Hepatic stellate cell (primary cell): ENCODE measurements around the gene NPTX1.

Source experiments
- DNase-seq: peaks from one replicate; pipeline ENCODE4 v3.0.0; 2011; ENCODE audit warnings: low spot score

The NPTX1 gene

DNA sequence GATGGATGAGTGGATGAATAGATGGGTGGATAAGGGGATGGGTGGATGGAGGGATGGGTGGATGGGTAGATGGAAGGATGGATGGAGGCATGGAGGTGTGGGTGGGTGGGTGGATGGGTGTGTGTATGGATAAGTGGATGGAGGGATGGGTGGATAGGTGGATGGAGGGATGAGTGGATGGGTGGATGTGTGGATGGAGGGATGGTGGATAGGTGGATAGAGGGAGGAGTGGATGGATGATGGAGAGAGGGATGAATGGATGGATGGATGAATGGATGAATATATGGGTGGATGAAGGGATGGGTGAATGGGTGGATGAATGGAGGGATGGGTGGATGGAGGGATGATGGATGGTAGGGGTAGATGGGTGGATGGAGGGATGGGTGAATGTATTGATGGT lies 27.5 kb upstream of the NPTX1 start:
- DNase-seq: no peak

DNA sequence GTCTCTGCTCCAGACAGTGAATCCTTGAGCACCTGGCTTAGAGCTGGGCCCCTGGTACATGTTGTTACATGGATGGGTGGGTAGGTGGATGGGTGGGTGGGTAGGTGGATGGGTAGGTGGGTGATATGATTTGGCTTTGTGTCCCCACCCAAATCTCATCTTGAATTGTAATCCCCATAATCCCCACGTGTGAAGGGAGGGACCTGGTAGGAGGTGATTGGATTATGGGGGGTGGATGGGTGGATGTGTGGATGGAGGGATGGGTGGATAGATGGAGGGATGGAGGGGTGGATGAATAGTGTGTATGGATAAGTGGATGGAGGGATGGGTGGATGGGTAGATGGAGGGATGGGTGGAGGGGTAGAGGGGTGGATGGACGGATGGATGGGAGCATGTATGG lies 26.6 kb upstream of the NPTX1 start:
- DNase-seq: no peak

DNA sequence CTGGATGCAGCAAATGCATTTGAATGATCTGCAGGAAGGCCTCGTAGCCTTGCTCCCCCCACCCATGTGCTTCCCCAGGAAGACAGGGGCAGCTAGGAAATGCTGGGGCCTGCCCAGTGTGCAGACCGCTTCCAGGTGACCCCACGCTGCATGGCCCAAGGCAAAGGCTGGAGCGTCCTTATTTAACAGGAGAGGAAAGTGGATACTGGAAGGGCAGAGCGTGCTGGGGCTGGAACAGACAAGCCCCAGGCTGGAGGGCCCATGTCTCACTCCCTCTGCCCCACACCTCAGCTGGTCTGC lies 26.1 kb upstream of the NPTX1 start:
- DNase-seq: no peak

DNA sequence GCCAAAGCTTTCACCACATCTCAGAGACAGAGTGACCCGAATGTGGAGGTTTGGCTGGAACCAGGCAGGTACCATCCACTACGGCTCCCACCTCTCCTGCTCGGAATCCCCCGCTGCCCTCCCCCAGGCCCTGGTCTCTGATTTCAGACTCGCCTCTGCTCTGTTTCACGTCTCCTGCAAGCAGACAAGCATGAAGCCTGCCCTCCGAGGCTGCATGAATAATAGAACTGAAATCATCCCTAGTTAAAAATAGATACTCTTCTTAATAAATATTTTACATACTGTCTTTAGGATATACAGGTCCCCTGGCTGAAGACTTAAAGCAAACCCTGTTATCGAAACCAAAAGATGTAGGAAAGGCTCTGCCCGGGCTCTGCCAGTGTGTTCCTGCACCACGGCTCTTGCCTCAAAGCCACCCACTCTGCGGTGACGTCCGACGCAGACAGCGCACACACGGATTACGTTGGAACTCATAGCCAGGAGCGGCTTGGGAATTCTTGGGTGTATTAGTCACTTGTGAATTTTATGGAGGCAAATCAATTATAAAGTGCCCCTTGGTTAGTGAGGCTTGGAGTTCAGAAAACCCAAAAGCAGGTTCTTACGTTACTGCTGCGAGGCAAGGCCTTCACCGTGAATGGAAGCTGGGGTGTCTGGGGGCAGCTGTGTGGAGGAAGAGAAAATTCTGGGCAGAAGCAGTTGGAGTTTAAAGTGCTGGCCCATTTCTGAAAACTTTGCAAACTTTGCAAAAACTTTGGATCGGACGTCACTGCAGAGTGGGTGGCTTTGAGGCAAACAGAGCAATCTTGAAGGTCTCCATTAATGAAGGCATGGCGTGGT lies 25.6 kb upstream of the NPTX1 start:
- peak; percentile 70 for DNase-seq

DNA sequence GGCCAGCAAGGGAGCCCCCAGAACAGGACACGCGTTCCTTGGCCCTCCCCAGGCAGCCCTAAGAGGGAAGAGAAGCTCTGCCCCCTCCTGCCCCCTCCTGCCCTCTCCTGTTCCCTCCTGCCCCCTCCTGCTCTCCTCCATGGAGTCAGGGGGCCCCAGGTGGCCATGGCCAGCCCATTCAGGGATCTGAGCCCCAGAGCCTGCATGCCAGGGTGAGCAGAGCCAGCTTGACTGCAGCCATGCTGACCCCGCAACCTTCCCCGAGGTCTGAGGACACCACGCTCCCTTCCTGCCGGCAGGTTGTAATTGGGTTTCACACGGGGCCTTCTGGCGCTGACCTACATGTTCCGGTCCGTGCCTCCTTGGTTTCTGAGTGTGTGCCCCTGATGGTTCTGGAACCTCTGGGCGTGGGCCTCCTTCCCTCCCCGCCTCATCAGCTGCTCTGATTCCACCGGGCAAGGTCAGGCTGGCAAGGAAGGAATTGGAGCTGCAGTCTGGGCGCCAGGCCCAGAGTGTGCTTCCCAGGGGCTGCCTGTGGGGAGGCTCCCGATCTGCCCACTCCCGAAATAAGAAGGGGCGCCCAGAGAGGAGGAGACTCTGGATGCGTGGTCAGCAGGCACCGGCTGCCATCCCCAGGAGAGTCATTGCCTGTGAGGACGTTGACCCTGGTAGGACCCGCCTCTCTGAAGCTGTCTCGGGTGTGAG lies 23.7 kb upstream of the NPTX1 start:
- no peak for DNase-seq

DNA sequence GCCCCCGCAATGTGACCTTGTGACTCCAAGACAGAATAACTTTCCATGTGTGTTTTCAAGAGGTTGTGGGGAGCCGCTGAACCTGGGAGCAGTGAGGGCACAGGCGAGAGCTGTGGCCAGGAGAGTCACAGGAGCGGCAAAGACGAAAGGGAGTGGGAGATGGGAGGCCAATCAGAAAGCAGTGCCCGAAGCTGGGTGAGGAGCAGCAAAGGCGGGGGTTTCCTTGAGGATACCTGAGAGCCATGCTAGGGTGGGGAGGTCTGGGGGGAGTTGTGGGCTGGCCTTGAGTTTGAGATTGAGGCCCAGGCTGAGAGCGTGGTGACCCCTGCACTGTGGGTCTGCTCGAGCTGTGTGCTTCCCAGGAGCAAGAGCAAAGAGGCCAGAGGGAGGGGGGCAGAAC lies 23.2 kb upstream of the NPTX1 start:
- no peak for DNase-seq

DNA sequence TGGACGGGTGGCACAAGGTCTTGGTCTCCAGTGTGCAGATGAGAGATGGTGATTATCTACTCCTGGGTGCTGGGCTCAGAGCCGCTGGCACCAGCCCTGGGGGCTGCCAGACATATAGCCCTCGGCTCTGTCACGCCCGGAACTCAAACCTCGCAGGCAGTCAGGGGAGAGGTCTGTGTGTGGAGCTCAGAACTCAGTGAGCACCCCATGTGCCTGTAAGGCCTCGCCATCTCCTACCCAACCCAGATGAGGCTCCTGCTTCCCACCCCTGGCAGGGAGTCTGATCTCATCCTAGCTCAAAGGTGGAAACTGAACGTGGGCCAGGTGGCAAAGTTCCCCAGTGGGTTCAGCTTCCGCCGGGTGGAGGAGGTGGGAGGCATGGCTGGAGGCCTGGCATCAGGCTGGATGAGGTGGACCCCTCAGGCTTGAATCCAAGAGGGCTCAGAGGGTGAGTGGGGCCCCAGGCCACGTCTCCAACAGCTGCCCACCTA lies 22.6 kb upstream of the NPTX1 start:
- DNase-seq: no peak

DNA sequence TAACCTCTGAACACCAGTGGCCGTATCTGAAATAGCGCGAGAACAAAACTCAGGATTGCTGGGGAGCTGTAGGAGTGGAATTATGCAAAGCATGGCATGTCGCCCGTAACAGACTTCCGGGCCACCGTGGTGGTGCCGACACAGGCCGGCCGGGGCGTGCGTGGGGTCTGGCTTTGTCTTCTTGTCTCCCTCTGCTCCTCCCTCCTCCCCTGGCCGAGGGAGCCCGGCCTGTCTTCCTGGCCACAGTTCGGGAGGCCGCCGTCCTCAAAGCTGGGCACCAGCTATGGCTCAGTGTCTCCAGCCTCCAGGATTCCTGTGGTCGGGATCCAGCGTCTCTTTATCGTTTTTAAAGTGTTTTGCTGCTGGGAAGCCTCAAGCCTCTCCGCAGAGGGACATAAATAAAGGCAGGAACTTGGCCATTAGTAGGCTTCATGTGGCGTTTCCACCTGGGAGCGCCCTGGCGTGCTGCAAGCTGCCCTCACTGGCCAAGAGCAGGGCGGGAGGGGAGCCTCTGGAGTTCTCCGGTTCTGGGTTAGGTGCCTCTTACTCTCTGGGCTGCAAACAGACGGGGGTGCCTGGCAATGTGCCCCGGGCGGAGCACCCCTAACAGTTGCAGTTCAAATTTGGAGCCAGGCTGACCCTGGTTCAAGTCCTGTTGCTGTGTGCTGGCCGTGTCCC lies 22.0 kb upstream of the NPTX1 start:
- DNase-seq: peak; percentile 74

DNA sequence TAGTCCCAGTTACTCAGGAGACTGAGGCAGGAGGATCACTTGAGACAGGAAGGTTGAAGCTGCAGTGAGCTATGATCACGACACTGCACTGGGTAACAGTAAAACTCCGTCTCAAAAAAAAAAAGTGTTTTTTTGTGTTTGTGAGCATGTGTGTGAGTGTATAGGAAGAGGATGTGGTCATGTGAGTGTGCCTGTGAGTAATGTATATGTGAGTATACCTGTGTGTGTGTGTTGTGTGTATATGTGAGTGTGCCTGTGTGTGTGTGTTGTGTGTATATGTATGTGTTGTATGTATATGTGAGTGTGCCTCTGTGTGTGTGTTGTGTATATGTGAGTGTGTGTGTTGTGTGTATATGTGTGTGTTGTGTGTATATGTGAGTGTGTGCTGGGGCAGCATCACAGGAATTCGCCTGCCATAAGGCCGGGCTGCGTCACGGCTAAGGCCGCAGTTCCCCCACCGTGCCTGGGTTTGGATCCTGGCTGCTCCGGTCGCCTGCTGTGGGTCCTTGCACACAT lies 21.4 kb upstream of the NPTX1 start:
- no peak for DNase-seq

DNA sequence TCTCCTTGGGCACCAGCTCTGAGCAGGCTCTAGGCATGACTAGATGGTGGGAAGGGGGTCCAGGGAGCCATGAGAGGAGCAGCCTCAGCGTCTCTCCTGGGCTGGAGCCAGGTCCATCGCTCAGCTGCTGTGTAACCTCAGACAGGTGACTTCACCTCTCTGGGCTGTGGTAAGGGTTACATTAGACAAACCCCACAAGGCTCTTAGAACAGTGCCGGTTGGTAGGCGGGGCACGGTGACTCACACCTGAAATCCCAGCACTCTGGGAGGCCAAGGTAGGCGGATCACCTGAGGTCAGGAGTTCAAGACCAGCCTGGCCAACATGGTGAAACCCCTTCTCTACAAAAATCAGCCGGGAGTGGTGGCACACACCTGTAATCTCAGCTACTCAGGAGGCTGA lies 18.1 kb upstream of the NPTX1 start:
- no peak for DNase-seq

DNA sequence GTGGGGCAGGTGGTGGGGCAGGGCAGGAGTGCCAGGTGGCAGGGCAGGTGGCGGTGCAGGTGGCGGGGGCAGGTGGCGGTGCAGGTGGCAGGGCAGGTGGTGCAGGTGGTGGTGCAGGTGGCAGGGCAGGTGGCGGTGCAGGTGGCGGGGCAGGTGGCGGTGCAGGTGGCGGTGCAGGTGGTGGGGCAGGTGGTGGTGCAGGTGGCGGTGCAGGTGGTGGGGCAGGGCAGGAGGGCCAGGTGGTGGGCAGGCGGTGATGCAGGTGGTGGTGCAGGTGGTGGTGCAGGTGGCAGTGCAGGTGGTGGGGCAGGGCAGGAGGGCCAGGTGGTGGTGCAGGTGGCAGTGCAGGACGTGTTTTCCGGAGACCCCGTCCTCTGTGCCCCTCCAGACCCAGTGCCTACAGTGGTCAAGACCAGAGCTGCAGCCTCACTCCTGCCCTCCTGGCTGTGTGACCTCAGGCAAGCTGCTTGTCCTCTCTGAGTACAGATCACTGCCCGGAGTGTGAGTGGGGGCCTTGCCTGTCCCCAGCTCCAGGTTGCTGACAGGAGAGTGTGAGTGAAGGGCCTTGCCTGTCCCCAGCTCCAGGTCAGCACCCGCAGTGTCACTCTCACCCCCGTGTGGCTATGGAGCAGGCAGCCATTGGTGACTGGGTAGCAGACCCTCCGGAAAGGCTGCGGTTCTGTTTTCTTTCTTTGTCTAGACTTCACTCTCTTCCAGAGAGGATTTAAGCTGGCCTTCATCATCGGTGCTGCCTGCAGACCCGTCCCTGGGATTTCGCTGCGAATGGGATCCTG lies 16.1 kb upstream of the NPTX1 start:
- no peak for DNase-seq

DNA sequence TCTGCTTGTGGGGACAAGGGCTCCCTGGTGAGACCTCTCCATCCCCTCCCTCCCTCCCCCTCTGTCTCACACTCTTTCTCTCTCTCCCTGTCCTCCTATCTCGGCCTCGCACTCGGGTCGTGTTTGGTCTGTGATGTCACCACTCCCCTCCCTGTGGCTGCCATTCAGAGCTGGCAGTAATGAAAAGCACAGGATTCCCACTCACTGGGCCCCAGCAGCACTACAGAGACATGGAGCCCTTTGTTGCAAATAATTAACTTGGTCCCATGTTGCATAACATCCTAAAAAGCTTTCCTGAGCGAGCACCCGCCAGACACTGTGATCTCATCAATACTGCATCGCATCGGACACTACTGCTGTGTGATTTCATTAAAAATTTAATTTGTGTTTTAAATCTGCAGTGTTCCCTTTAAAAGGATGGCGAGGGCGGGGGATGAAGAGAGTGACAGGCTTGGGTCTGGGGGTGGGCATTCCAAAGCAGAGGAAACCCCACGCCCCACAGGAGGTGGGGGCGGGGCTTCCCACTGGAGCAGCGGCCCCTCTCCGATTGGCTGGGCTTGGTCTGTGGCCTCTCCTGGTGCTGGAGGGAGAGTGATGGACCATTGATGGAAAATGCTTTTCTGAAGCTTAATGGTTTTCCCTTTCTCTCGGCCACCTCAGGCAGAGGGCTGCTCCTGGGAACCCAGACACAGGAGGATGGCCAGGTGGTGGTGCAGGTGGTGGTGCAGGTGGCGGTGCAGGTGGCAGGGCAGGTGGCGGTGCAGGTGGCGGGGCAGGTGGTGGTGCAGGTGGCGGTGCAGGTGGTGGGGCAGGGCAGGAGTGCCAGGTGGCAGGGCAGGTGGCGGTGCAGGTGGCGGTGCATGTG lies 15.3 kb upstream of the NPTX1 start:
- DNase-seq: no peak

DNA sequence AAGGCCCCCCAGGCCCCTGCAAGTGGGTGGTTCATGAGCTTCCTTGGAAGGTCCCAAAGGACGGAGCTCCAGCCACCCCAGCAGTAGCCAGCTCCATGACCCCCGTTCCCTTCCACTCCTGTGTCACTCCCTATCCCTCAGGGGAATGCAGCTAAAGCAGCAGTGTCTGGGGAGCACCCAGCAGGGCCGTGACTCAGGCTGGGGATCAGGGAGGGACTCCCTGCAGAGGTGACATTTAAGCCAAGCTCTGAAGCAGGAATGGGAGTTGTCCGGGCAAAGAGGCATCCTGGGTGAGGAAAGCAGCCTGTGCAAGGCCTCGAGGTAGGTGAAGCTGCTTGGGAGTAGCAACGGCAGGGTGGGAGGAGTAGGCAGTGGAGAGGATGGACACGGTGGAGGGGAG lies 11.1 kb upstream of the NPTX1 start:
- no peak for DNase-seq

DNA sequence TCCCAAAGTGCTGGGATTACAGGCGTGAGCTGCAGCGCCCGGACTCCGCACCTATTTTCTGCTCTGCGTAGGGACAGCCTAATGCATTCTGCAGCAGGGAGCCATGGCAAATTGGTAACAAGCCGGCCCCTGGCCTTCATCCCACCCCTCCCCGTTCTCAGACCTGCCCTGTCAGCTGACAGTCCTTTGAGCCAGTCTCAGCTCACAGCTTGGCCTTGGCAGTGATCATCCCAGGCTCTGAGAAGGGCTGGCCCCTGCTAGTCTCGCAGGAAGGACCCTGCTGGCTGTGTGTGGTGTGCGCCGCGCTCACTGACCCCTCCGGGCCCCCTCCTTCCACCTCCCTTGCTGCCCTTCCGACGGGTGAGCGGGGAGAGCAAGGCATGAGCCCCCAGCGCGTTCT lies 10.3 kb upstream of the NPTX1 start:
- DNase-seq: no peak

DNA sequence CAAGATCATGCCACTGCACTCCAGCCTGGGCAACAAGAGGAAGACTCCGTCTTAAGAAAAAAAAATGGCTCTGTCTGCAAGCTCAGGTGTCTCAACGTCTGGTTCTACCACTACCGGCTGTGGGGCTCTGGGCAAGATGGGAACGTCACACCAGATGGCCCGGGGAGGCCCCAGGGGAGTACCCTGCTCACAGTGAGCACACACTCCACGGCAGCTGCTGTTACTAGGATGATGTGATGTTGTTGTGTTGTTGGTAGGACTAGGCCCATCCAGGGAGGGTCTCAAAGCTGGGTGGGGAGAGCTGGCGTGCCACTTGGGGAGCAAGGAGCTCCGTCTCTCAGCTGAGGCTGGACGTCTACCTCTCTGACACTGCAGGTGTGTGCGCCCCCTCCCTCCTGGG lies 9.4 kb upstream of the NPTX1 start:
- no peak for DNase-seq

DNA sequence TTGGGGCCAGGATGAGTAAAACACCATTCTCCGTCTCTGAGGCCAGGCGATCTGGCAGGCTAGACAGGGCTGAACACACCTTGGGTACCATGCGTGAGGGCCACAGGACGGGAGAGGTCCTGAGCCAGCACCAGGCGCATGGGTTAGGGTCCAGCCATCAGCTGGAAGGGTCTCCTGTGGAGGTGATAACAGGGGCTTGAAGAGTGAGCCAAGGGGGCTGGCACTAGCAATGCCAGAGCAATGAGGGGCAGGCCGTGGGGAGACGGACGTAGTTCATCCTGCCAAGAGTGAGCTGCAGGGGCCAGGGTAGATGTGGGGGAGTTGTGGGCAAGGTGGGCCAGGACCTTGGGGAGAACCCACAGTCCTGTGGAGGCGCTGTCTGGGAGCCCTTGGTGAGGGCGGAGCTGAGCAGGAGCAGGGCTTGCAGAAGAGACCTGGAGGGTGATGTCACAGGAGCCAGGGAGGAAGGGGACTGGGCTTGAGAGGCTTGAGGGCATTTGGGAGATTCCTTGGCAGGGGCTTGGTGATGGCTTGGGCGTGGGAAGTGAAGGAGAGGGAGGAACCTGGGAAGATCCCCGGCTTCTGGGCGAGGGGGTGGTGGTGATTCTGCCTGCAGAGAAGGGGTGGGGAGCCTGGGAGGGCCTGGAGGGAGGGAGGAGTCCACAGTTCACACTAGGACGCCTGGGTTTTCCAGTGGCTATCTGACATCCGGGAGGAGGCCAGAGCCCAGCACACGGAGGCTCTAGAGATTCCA lies 6.3 kb upstream of the NPTX1 start:
- DNase-seq: no peak

DNA sequence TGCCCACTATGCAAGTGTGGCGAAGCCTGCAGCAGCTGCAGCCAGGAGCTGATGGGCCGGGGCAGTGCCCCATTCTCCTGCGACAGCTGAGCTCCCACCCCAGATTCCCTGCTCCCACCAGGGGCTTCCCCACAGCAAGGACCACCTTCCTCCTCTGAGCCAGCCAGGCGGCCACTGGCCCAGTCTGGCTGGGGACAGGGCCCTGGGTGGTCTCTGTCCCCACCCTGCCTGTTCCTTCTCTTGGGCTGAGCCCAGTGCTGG lies 5.6 kb upstream of the NPTX1 start:
- no peak for DNase-seq

DNA sequence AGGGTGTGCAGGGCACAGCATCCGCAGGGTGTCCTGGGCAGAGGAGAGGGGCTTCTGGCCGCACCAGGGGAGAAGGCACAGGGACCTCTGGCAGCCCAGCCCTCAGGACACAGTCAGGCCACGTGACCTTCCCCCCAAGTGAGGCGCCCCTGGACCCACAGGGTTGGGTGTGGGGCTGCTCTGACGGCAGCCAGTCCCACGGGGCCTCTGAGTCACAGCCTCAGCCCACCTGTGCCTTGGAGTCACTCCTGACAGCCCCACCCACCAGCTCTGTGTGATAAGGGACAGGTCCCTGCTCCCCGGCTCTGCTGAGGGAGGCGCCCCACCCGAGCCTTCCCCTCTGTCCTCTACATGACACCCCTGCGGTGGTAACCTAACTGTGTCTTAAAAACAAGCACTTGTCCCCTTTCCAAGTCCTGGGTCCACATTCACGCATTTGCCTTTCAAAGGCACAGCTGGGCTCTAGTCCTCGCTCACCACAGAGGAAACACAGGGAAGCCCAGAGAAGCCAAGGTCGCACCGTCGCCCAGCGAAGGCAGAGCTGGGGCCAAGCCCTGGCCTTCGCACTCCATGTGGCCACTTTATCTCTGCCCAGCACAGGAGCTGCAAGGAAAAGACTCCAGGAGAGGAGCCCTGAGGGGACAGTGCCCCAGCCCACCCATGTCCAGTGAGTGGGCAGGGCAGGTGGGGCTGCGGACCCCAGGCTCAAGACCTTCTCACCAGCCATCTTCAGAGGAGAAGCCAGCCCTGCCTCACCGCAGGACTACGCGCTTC lies 5.1 kb upstream of the NPTX1 start:
- no peak for DNase-seq

DNA sequence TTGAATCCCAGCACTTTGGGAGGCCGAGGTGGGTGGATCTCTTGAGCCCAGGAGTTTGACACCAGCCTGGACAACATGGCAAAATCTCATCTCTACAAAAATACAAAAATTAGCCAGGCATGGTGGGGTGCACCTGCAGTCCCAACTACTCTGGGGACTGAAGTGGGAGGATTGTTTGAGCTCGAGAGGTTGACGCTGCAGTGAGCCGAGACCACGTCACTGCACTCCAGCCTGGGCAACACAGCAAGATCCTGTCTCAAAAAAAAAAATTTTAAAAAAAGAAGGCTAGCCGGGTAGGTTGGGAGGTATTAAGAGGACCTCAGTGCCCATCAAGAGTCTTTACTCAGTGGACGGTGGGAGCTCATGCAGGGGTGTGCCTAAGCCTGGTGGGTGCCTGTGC lies 3.8 kb upstream of the NPTX1 start:
- DNase-seq: no peak

DNA sequence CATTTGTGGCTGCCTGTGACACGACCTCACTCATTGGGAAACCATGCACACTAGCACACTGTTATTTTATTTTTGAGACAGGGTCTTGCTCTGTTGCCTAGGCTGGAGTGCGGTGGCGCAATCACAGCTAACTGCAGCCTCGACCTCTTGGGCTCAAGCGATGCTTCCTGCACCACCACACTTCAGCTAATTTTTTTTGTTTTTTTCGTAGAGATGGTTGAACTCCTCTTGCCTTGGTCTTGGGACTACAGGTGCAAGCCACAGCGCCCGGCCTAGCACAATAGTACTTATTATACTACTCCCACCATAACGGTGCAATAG lies 2.8 kb upstream of the NPTX1 start:
- DNase-seq: no peak
